Naive thymus-derived CD4-positive, alpha-beta T cell (primary cell): ENCODE data around the gene FYN. TPM values are rescaled to one million over a fixed set of nuclear protein-coding genes. Genes with fewer than 3 reads are reported as not detected.
"Not testable (repeated sequence)": the region's sequence is repeated elsewhere in the genome, so short reads cannot be mapped to it uniquely, and the experiment has no call there.

ENCODE experiments used
- ATAC-seq: fragments of 150-1000 bp; cut with Tn5 transposase; 2 replicates; pipeline ENCODE4 v1.10.0; 2021; ENCODE audit warnings: mild to moderate bottlenecking, moderate library complexity
- CTCF ChIA-PET: fragments of 350-600 bp; sonication (Branson Sonifier 250); formaldehyde crosslinking; loops from one replicate; lab custom pipeline; 2021; ENCODE audit warnings: antibody characterized with exemption; lab: Charles Lee
- POLR2A ChIA-PET: fragments of 350-600 bp; sonication (Branson Sonifier 250); formaldehyde crosslinking; loops from one replicate; lab custom pipeline; 2021; ENCODE audit warnings: antibody characterized with exemption, inconsistent platforms; lab: Charles Lee
- DNase-seq, 9 donors: peaks; one replicate each; pipeline versions ENCODE4 v3.0.0 to v3.0.0-alpha.2; 2020 to 2022; ENCODE audit warnings: mixed read lengths in 1 of 9
- H3K27ac ChIP-seq: one replicate; pipeline ENCODE4 v1.7.0; 2013; ENCODE audit warnings: mild to moderate bottlenecking, low read depth, low read length, moderate library complexity
- H3K27me3 ChIP-seq, 2 donors: one replicate each; pipeline ENCODE4 v1.7.0; 2013; ENCODE audit warnings: low read length in 2 of 2, mild to moderate bottlenecking in 2 of 2, moderate library complexity in 2 of 2; ENCODE audit not compliant: control insufficient read depth in 2 of 2, insufficient read depth in 2 of 2
- H3K36me3 ChIP-seq, 3 experiments: 1 replicate in 2 of 3; 2 replicates in 1 of 3; pipeline ENCODE4 v1.7.0; 2013; ENCODE audit warnings: low read length in 3 of 3, mild to moderate bottlenecking in 3 of 3, moderate library complexity in 1 of 3; ENCODE audit not compliant: insufficient read depth in 3 of 3, control insufficient read depth in 2 of 3
- H3K4me1 ChIP-seq, 2 donors: one replicate each; pipeline ENCODE4 v1.7.0; 2013; ENCODE audit warnings: low read length in 2 of 2, mild to moderate bottlenecking in 2 of 2, moderate library complexity in 1 of 2; ENCODE audit not compliant: control insufficient read depth in 2 of 2, insufficient read depth in 2 of 2
- H3K4me3 ChIP-seq: 2 replicates; pipeline ENCODE4 v1.7.0; 2013; ENCODE audit warnings: mild to moderate bottlenecking, low read length
- H3K9me3 ChIP-seq, 3 experiments: 1 replicate in 2 of 3; 2 replicates in 1 of 3; pipeline ENCODE4 v1.7.0; 2013; ENCODE audit warnings: low read length in 3 of 3; ENCODE audit not compliant: control insufficient read depth in 2 of 3
- H3K27ac Mint-ChIP-seq, 9 donors: one replicate each; pipeline ENCODE4 v1.8.0; 2020 to 2022; ENCODE audit warnings: mixed read lengths in 9 of 9, mild to moderate bottlenecking in 8 of 9, moderate library complexity in 5 of 9, inconsistent platforms in 2 of 9
- H3K27me3 Mint-ChIP-seq, 5 donors: one replicate each; pipeline ENCODE4 v1.8.0; 2021 to 2022; ENCODE audit warnings: mixed read lengths in 5 of 5, mild to moderate bottlenecking in 1 of 5
- H3K36me3 Mint-ChIP-seq, 5 donors: one replicate each; pipeline ENCODE4 v1.8.0; 2020 to 2022; ENCODE audit warnings: mixed read lengths in 5 of 5, mild to moderate bottlenecking in 3 of 5, inconsistent platforms in 1 of 5
- H3K4me1 Mint-ChIP-seq, 7 donors: one replicate each; pipeline ENCODE4 v1.8.0; 2020 to 2022; ENCODE audit warnings: mixed read lengths in 7 of 7, mild to moderate bottlenecking in 3 of 7, inconsistent platforms in 1 of 7
- H3K4me3 Mint-ChIP-seq, 10 donors: one replicate each; pipeline ENCODE4 v1.8.0; 2020 to 2022; ENCODE audit warnings: mild to moderate bottlenecking in 10 of 10, mixed read lengths in 10 of 10, moderate library complexity in 6 of 10, inconsistent platforms in 2 of 10
- H3K9me3 Mint-ChIP-seq, 11 donors: one replicate each; pipeline ENCODE4 v1.8.0; 2020 to 2022; ENCODE audit warnings: mixed read lengths in 11 of 11, mild to moderate bottlenecking in 4 of 11, inconsistent platforms in 1 of 11, moderate library complexity in 1 of 11
- intact Hi-C, 2 donors: fragments of 100-400 bp; cut with micrococcal nuclease; formaldehyde crosslinking; loops; one replicate each; pipeline ENCODE4 v1.15.1; 2023
- polyA plus RNA-seq, 2 donors: library from polyadenylated mRNA; unstranded; fragments of 300-500 nt; fragmentation: Illumina TruSeq; gene quantifications; one replicate each; pipeline ENCODE4 v1.2.3, GENCODE V29; 2021
- total RNA-seq, 6 experiments: library from RNA in 5 of 6; stranded (reverse) in 5 of 6; gene quantifications; 1 replicate in 5 of 6; 2 replicates in 1 of 6; pipeline ENCODE4 v1.2.3 and lab custom pipeline; 2021 to 2026

Gene FYN
- total and polyA plus RNA-seq, 7 experiments from 2014 or later: 200 to 720 (median 430) TPM

DNA sequence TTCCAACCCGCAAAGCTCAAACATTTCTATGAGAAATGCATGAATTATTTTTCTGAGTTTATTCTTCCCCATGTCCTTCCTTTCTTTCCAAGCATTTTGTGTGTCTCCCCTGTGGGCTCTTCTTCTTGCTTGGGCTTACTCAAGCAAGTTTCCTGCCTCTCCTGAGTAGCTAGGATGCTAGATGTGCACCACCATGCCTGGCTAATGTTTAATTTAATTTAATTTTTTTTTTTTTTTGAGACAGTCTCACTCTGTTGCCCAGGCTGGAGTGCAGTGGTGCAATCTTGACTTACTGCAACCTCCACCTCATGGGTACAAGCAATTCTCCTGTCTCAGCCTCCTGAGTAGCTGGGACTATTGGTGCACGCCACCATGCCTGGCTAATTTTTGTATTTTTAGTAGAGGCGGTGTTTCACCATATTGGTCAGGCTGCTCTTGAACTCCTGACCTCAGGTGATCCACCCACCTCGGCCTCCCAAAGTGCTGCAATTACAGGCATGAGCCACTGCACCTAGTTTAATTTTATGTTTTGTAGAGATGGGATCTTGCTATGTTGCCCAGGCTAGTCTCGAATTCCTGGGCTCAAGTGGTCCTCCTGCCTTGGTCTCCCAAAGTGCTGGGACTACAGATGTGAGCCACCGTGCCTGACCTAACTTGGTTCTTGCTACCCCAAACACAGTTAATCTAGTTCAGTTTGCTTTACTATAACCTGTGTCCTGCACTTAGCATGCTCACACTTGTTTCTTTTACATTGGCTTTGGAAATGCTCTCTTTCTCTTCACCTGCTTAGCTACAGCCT lies 192.2 kb downstream of the FYN start:
- H3K4me3 ChIP-seq, H3K9me3 Mint-ChIP-seq, H3K9me3 ChIP-seq, CTCF ChIA-PET, ATAC-seq, H3K27me3 Mint-ChIP-seq, POLR2A ChIA-PET, DNase-seq, H3K27ac ChIP-seq, H3K27me3 ChIP-seq: not testable (repeated sequence)
- H3K4me1 Mint-ChIP-seq: peaks cover 30 to 96% (median 94%) of the 10 kb centered on the region in 7 donors
- peaks cover 27 to 33% of the 10 kb centered on the region in 2 donors for H3K4me1 ChIP-seq
- peak overlapping the region in 1 of 10 donors; percentile 11 for H3K4me3 Mint-ChIP-seq
- H3K36me3 Mint-ChIP-seq: peaks cover 11 to 66% (median 41%) of the 10 kb centered on the region in 5 donors
- H3K27ac Mint-ChIP-seq: peak overlapping the region in 7 of 9 donors; percentile 15 to 92 (median 78)
- intact Hi-C loops: loop anchor here in 1 of 2 donors (10.0 kb wide), 1 partner anchor 426 kb away; a partner anchor contains a TSS
- H3K36me3 ChIP-seq: peaks cover 10 to 67% (median 40%) of the 10 kb centered on the region in 3 experiments

DNA sequence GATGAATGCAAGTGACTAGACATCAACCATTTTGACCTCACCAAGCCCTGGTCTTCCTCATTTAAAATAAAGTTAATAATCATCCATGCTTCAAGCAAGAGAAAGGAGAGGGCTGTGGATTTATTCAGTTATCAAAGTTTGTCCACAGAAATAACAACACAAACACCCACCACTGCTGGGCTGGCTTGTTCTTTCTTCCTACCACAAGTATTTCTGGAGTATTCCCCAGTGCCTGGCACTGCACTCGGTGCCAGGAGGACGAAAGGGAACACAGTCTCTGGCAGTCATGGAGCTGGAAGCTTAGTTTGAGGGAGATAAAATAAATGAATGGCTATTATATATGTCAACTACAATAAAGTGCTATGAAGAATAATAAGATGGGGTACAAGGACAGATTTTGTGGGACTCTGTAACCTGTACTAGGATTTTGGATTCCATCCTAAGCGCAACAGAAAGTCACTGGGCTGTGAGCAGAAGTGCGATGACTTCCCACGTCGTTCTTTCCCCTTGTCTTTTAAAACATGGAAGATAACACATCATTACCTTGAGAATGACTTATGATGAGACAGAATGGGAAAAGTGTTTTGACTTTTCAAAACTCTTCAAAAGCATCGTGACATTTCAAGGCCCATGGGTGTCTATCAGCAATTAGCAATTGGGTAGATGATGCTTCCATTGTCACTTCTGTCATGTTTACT lies 193.1 kb downstream of the FYN start:
- Mint-ChIP-seq H3K9me3 (peaks cover 0 to 2% (median 0%) of the 10 kb centered on the region in 11 donors), H3K36me3 (peaks cover 10 to 59% (median 35%) of the 10 kb centered on the region in 5 donors), H3K27me3 (no peaks in the 10 kb centered on the region), H3K4me1 (peaks cover 30 to 94% (median 90%) of the 10 kb centered on the region in 7 donors), H3K4me3 (no peak overlapping the region), H3K27ac (peak overlapping the region in 8 of 9 donors; percentile 11 to 80 (median 76))
- CTCF ChIA-PET: no interaction called here
- peak overlapping the region; percentile 26 for H3K27ac ChIP-seq
- peaks cover 27 to 31% of the 10 kb centered on the region in 2 donors for H3K4me1 ChIP-seq
- no peaks in the 10 kb centered on the region for H3K9me3 ChIP-seq
- H3K27me3 ChIP-seq: no peaks in the 10 kb centered on the region
- intact Hi-C loops: loop anchor here in 1 of 2 donors (10.0 kb wide), 1 partner anchor 425 kb away; a partner anchor contains a TSS
- DNase-seq: no peak
- ATAC-seq: no peak
- H3K36me3 ChIP-seq: peaks cover 9 to 59% (median 40%) of the 10 kb centered on the region in 3 experiments
- POLR2A ChIA-PET: no interaction called here
- H3K4me3 ChIP-seq: no peak overlapping the region

DNA sequence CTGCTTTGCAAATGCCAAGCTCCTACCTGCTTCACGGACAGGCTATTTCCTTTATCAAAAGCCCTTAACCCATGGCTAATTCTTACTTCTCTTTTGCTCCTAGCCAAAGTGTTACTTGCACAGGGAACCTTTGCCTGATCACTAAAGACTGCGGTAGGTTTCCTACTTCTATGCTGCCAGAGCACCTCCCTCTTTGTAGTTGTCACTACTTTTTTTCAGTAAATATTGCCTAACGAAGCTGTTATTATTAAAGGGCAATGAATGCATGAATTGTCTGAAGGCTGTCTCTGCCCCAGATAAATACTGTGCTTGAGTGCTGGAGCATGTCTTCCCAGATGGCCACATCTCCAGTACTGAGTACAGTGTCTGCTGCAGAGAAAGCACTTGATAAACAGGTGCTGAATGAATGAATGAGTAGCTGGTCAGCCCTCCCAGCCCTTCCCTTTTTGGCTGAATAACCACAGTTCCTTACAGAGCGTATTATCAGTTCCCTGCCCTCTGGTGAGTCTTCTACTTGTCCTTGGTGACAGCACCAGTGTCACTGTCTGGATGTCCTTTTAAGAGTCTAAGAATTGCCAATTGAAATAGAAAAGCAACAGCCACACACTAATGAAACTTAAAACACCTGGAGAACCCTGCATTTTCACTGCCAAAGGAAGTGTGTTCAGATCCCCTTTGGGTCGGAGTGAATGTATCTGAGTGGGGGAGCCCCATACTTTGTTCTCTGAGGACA lies 194.0 kb downstream of the FYN start:
- CTCF ChIA-PET: no interaction called here
- Mint-ChIP-seq H3K27ac (peak overlapping the region in 8 of 9 donors; percentile 51 to 87 (median 78)), H3K4me3 (peak overlapping the region in 3 of 10 donors; percentile 3 to 21 (median 15)), H3K4me1 (peaks cover 25 to 89% (median 85%) of the 10 kb centered on the region in 7 donors), H3K9me3 (peaks cover 0 to 2% (median 0%) of the 10 kb centered on the region in 11 donors), H3K36me3 (peaks cover 12 to 57% (median 33%) of the 10 kb centered on the region in 5 donors), H3K27me3 (no peaks in the 10 kb centered on the region)
- ATAC-seq: no peak
- Histone ChIP-seq H3K4me1 (peaks cover 18 to 23% of the 10 kb centered on the region in 2 donors), H3K27ac (peak overlapping the region; percentile 26), H3K9me3 (no peaks in the 10 kb centered on the region), H3K27me3 (no peaks in the 10 kb centered on the region), H3K36me3 (peaks cover 9 to 58% (median 38%) of the 10 kb centered on the region in 3 experiments), H3K4me3 (no peak overlapping the region)
- POLR2A ChIA-PET: no interaction called here
- intact Hi-C loops: no loop called here
- no peak for DNase-seq

DNA sequence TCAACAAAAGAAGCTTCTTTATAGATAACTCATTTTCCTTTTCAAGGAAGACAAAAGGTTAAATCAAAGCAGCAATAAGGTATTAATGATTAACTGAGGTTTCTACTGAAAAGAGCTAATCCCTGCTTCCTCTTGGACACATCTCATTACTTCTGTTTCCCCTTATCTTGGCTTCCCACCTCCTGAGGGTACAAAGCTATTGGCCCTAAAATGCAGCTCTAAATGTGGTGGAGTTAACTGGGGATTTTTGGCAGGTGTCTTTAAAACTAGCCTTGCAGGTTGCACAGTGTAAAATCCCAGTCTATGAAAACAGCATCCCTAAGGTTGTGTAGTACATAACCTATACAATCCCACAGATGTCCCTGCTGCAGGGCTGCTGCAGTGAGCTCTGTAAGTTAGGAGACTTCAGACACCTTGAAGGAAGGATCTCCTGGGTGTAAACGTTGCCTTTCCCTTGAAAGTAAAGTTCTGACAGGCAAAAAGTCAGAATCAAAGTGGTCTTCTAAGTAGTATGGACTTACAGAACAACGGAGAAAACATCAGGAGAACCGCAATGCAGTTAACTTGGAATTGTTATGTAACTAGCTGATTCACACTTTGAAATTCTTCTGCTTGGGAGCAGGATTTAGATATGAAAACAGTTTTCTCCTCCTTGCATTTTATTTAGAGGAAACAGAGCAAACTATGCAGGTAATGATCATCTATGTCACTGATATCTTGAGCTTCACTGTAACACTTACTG lies 195.8 kb downstream of the FYN start:
- intact Hi-C loops: no loop called here
- Histone ChIP-seq H3K9me3 (no peaks in the 10 kb centered on the region), H3K27me3 (no peaks in the 10 kb centered on the region), H3K4me1 (peaks cover 4 to 8% of the 10 kb centered on the region in 2 donors), H3K36me3 (peaks cover 9 to 59% (median 49%) of the 10 kb centered on the region in 3 experiments), H3K4me3 (no peak overlapping the region), H3K27ac (peak overlapping the region; percentile 34)
- Mint-ChIP-seq H3K27me3 (no peaks in the 10 kb centered on the region), H3K36me3 (peaks cover 2 to 63% (median 33%) of the 10 kb centered on the region in 5 donors), H3K27ac (peak overlapping the region in 7 of 9 donors; percentile 46 to 80 (median 72)), H3K4me3 (peak overlapping the region in 1 of 10 donors; percentile 9), H3K9me3 (peaks cover 0 to 2% (median 0%) of the 10 kb centered on the region in 11 donors), H3K4me1 (peaks cover 16 to 70% (median 66%) of the 10 kb centered on the region in 7 donors)
- no peak for DNase-seq
- no peak for ATAC-seq
- CTCF ChIA-PET: interaction anchor here (0.7 kb wide), 1 partner anchor 14 kb away, joined by 4 read pairs; no protein-coding TSS in a partner anchor
- POLR2A ChIA-PET: no interaction called here

DNA sequence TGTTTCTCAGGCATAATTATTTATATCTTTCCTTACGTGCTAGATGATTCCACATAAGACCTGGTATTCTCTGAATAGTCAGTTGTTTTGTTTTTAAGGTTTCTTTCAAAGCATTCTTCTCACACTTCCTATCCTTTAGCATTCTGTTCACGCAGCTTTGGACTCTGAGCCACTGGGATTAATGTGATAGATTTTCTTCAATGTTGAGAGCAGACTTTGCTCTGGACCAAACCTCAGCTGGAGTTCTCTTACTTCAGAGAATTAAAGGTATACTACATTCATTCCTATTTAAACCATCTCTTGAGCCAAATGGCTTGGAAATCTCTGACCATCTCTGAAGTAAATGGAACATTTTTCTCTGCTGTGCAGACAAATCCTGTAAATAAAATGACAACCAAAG lies 196.9 kb downstream of the FYN start:
- Mint-ChIP-seq H3K27me3 (no peaks in the 10 kb centered on the region), H3K9me3 (peaks cover 0 to 2% (median 0%) of the 10 kb centered on the region in 11 donors), H3K27ac (peak overlapping the region in 7 of 9 donors; percentile 23 to 81 (median 76)), H3K4me1 (peaks cover 13 to 61% (median 57%) of the 10 kb centered on the region in 7 donors), H3K4me3 (peak overlapping the region in 2 of 10 donors; percentile 0 to 14), H3K36me3 (peaks cover 0 to 60% (median 23%) of the 10 kb centered on the region in 5 donors)
- peaks cover 4 to 8% of the 10 kb centered on the region in 2 donors for H3K4me1 ChIP-seq
- H3K9me3 ChIP-seq: no peaks in the 10 kb centered on the region
- no peak for ATAC-seq
- H3K4me3 ChIP-seq: no peak overlapping the region
- intact Hi-C loops: no loop called here
- peaks cover 0 to 62% (median 50%) of the 10 kb centered on the region in 3 experiments for H3K36me3 ChIP-seq
- H3K27ac ChIP-seq: no peak overlapping the region
- ChIA-PET CTCF (no interaction called here), POLR2A (no interaction called here)
- no peak for DNase-seq
- no peaks in the 10 kb centered on the region for H3K27me3 ChIP-seq
